ENCODE results near the gene CACNA1E. TPM values are rescaled to one million over a fixed set of nuclear protein-coding genes. Genes with fewer than 3 reads are reported as not detected.

CACNA1E gene
- total and polyA plus RNA-seq, 10 donors, result 0.02 to 6.1 (median 1.2) TPM

DNA sequence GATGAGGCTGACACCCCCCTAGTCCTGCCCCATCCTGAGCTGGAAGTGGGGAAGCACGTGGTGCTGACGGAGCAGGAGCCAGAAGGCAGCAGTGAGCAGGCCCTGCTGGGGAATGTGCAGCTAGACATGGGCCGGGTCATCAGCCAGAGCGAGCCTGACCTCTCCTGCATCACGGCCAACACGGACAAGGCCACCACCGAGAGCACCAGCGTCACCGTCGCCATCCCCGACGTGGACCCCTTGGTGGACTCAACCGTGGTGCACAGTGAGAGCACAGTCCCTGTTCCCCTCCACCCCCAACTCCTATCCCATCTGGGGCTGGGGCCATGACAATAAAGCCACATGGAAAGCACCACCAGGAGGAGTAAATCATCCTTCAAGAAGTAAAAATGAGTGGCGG is 250.2 kb downstream of the CACNA1E start:
- intact Hi-C loops (cut with DNase I; ENCODE audit: low total_unique reads), result no loop called here
- no peaks in the 10 kb centered on the region for H3K27me3 ChIP-seq (replicated peaks in 1 of 7)
- H3K4me1 ChIP-seq, result no peaks in the 10 kb centered on the region
- H3K36me3 ChIP-seq, result no peaks in the 10 kb centered on the region
- no peak for DNase-seq
- H3K4me3 ChIP-seq, result no peak overlapping the region
- TF ChIP-seq POLR2AphosphoS5 (IDR thresholded peaks at IDR 0.05), result no peak
- TF ChIP-seq, protein P1, sequence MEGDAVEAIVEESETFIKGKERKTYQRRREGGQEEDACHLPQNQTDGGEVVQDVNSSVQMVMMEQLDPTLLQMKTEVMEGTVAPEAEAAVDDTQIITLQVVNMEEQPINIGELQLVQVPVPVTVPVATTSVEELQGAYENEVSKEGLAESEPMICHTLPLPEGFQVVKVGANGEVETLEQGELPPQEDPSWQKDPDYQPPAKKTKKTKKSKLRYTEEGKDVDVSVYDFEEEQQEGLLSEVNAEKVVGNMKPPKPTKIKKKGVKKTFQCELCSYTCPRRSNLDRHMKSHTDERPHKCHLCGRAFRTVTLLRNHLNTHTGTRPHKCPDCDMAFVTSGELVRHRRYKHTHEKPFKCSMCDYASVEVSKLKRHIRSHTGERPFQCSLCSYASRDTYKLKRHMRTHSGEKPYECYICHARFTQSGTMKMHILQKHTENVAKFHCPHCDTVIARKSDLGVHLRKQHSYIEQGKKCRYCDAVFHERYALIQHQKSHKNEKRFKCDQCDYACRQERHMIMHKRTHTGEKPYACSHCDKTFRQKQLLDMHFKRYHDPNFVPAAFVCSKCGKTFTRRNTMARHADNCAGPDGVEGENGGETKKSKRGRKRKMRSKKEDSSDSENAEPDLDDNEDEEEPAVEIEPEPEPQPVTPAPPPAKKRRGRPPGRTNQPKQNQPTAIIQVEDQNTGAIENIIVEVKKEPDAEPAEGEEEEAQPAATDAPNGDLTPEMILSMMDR (IDR thresholded peaks at IDR 0.05 in 8 of 11, conservative IDR thresholded peaks at IDR 0.05 in 3 of 11), result no peak
- TF ChIP-seq POLR2A (IDR thresholded peaks at IDR 0.05), result no peak
- H3K9me3 ChIP-seq, result no peaks in the 10 kb centered on the region
- H3K27ac ChIP-seq, result no peak overlapping the region
- WGBS, 5 donors, result 87 to 94% (median 88%) methylated on average over 12 to 14 of the region's 14 CpGs

DNA sequence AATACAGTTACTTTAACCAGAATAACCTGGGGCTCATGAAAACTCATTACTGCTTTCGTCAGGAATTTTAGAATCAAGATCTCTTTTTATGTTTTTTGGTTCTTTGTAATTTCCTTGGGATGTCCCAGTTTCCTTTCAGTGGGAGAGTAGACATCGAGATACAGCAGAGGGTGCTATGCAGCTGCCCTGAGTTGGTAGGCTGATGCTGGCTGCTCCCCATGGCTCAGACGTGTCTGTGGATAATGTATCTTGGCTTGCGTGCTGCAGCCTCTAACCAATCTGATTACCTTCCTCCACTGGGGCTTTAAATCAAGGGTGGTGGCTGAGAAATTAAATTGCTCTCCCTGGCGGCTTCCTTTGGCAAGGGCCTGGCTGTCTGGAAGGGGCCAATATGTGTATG is 253.7 kb downstream of the CACNA1E start:
- WGBS, 5 donors, result 51 to 70% (median 67%) methylated on average over 5 of the region's 5 CpGs
- TF ChIP-seq, protein P1 (IDR thresholded peaks at IDR 0.05 in 8 of 11, conservative IDR thresholded peaks at IDR 0.05 in 3 of 11), result no peak
- no peak for TF ChIP-seq POLR2A (IDR thresholded peaks at IDR 0.05)
- no peak for TF ChIP-seq POLR2AphosphoS5 (IDR thresholded peaks at IDR 0.05)
- intact Hi-C loops (cut with DNase I; ENCODE audit: low total_unique reads), result no loop called here
- Histone ChIP-seq H3K27me3 (replicated peaks in 1 of 7) (no peaks in the 10 kb centered on the region), H3K4me1 (no peaks in the 10 kb centered on the region), H3K9me3 (no peaks in the 10 kb centered on the region), H3K4me3 (no peak overlapping the region), H3K36me3 (no peaks in the 10 kb centered on the region), H3K27ac (no peak overlapping the region)
- DNase-seq, result no peak

DNA sequence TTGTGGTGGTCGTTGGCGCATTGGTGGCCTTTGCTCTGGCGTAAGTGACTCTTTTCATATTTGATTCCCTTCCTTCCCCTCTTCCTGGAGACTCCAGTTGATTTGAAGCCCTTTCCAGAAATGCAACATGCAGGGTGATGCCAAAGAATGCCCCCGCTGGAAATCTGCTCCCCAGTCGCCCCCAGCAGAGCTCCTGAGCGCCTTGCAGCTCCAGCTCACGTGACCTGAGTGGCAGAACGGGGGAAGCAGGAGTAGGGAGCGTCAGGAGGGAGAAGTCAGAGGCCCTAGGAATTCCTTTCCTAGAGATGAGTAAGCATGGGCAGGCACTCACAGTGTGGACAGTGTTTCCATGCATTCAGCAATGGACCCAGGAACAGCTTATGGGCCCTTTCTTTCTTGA is 255.9 kb downstream of the CACNA1E start:
- no peaks in the 10 kb centered on the region for H3K27me3 ChIP-seq (replicated peaks in 1 of 7)
- H3K36me3 ChIP-seq, result no peaks in the 10 kb centered on the region
- H3K9me3 ChIP-seq, result no peaks in the 10 kb centered on the region
- H3K27ac ChIP-seq, result no peak overlapping the region
- intact Hi-C loops (cut with DNase I; ENCODE audit: low total_unique reads), result no loop called here
- no peak for DNase-seq
- no peaks in the 10 kb centered on the region for H3K4me1 ChIP-seq
- H3K4me3 ChIP-seq, result no peak overlapping the region
- TF ChIP-seq POLR2A (IDR thresholded peaks at IDR 0.05), result no peak
- TF ChIP-seq, protein P1 (IDR thresholded peaks at IDR 0.05 in 8 of 11, conservative IDR thresholded peaks at IDR 0.05 in 3 of 11), result no peak
- no peak for TF ChIP-seq POLR2AphosphoS5 (IDR thresholded peaks at IDR 0.05)
- 70 to 81% (median 74%) methylated on average over 9 of the region's 9 CpGs for WGBS, 5 donors

DNA sequence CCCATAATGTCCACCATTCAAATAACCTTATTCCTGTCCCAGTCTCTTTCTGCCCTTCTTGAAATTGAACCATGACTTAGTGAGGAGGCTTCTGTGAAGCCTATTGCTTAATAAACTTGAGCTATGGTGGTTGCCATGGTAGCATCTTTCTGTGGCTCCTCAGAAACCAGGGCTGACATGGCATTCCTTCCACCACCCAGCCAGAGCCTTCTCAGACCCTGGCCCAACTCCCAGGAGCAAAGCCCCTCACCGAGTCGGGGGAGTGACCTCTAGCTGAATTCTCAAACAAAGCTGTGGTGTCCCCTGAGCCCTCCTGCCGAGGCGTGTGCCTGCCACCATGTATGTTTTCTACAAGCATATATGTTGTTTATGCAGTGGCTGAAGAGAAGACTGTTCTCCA is 259.1 kb downstream of the CACNA1E start:
- WGBS, 5 donors, result 62 to 82% (median 68%) methylated on average over 4 of the region's 4 CpGs
- no peak overlapping the region for H3K4me3 ChIP-seq
- H3K9me3 ChIP-seq, result no peaks in the 10 kb centered on the region
- H3K36me3 ChIP-seq, result no peaks in the 10 kb centered on the region
- intact Hi-C loops (cut with DNase I; ENCODE audit: low total_unique reads), result no loop called here
- H3K4me1 ChIP-seq, result no peaks in the 10 kb centered on the region
- DNase-seq, result no peak
- no peaks in the 10 kb centered on the region for H3K27me3 ChIP-seq (replicated peaks in 1 of 7)
- TF ChIP-seq POLR2AphosphoS5 (IDR thresholded peaks at IDR 0.05), result no peak
- no peak for TF ChIP-seq POLR2A (IDR thresholded peaks at IDR 0.05)
- TF ChIP-seq, protein P1 (IDR thresholded peaks at IDR 0.05 in 8 of 11, conservative IDR thresholded peaks at IDR 0.05 in 3 of 11), result no peak
- H3K27ac ChIP-seq, result no peak overlapping the region

Measured in spleen (tissue), 11 donors.